ENCODE results near the gene MS4A14.
"Not testable (repeated sequence)": the region's sequence is repeated elsewhere in the genome, so short reads cannot be mapped to it uniquely, and the experiment has no call there.

Gene MS4A14

GRCh38 chr11:60392361-60392760 is 3.9 kb upstream of the MS4A14 start:
- no peak for DNase-seq

GRCh38 chr11:60393016-60393415 is 3.2 kb upstream of the MS4A14 start:
- DNase-seq = no peak

- DNase-seq = no peak
These were observed 1.4 kb upstream of the MS4A14 start for GRCh38 chr11:60394666-60395380.

- DNase-seq = no peak
These were observed 540 bp downstream of the MS4A14 start for GRCh38 chr11:60396799-60397198.

GRCh38 chr11:60420015-60420414 is 23.8 kb downstream of the MS4A14 start:
- no peak for DNase-seq

- no peak for DNase-seq
These were observed 26.4 kb downstream of the MS4A14 start for GRCh38 chr11:60422609-60423008.

GRCh38 chr11:60428517-60428916 is 32.3 kb downstream of the MS4A14 start:
- DNase-seq = no peak

GRCh38 chr11:60429272-60429671 is 33.0 kb downstream of the MS4A14 start, which contains the start of gene MS4A5:
MS4A5 (plus strand) TSS chr11:60429572; CDS start chr11:60429675, 103 bp downstream.
- no peak for DNase-seq

- no peak for DNase-seq
These were observed 35.0 kb downstream of the MS4A14 start for GRCh38 chr11:60431251-60431650.

- DNase-seq = no peak
These were observed 37.1 kb downstream of the MS4A14 start for GRCh38 chr11:60433401-60433800.

GRCh38 chr11:60447070-60447469 is 50.8 kb downstream of the MS4A14 start:
- DNase-seq = no peak

- no peak for DNase-seq
These were observed 51.6 kb downstream of the MS4A14 start for GRCh38 chr11:60447846-60448245.

GRCh38 chr11:60451185-60451584 is 54.9 kb downstream of the MS4A14 start:
- DNase-seq = not testable (repeated sequence)

- DNase-seq = no peak
These were observed 58.0 kb downstream of the MS4A14 start for GRCh38 chr11:60454212-60454611.

GRCh38 chr11:60455531-60456042 is 59.3 kb downstream of the MS4A14 start, which contains the start of gene MS4A1:
MS4A1 (plus strand) TSS chr11:60455847; CDS start chr11:60462375, 6,528 bp downstream.
- DNase-seq = no peak

- no peak for DNase-seq
These were observed 61.3 kb downstream of the MS4A14 start for GRCh38 chr11:60457576-60457975.

- no peak for DNase-seq
These were observed 63.1 kb downstream of the MS4A14 start for GRCh38 chr11:60459345-60459744.
